Osteoblast (primary cell): ENCODE data around the gene MCRIP1. TPM values are rescaled to one million over a fixed set of nuclear protein-coding genes. Genes with fewer than 3 reads are reported as not detected.

ENCODE experiments used
- DNase-seq: peaks from one replicate; pipeline ENCODE4 v3.0.0; 2011; ENCODE audit warnings: low spot score, mixed read lengths; ENCODE audit not compliant: insufficient read length; ENCODE audit errors: missing footprints
- H2AFZ ChIP-seq: 2 replicates; pipeline ENCODE4 v1.6.0; 2011; ENCODE audit warnings: mild to moderate bottlenecking, low read length
- H3K27ac ChIP-seq: 2 replicates; pipeline ENCODE4 v1.5.1; 2011; ENCODE audit warnings: mild to moderate bottlenecking, low read depth, low read length, moderate library complexity
- H3K27me3 ChIP-seq: 2 replicates; pipeline ENCODE4 v1.6.0; 2012; ENCODE audit warnings: mild to moderate bottlenecking, control low read depth, inconsistent platforms, low read length, moderate library complexity; ENCODE audit not compliant: insufficient read depth
- H3K36me3 ChIP-seq: 2 replicates; pipeline ENCODE4 v1.5.1; 2011; ENCODE audit warnings: mild to moderate bottlenecking, low read length, control low read depth, moderate library complexity; ENCODE audit not compliant: insufficient read depth
- H3K4me1 ChIP-seq: 2 replicates; pipeline ENCODE4 v1.5.1; 2011; ENCODE audit warnings: mild to moderate bottlenecking, low read length, control low read depth, moderate library complexity; ENCODE audit not compliant: insufficient read depth
- H3K4me2 ChIP-seq: 2 replicates; pipeline ENCODE4 v1.6.0; 2011; ENCODE audit warnings: mild to moderate bottlenecking, low read length; ENCODE audit not compliant: insufficient read depth
- H3K4me3 ChIP-seq: fragments of 200-600 bp; sonication (generic); 3 replicates; pipeline ENCODE4 v1.5.1; 2012; ENCODE audit warnings: mild to moderate bottlenecking, low read length, inconsistent platforms; ENCODE audit not compliant: insufficient read depth
- H3K79me2 ChIP-seq: 2 replicates; pipeline ENCODE4 v1.6.0; 2012; ENCODE audit warnings: mild to moderate bottlenecking, low read length, control low read depth, inconsistent platforms; ENCODE audit not compliant: insufficient read depth
- H3K9me3 ChIP-seq: 2 replicates; pipeline ENCODE4 v1.5.1; 2011; ENCODE audit warnings: low read depth, low read length, control low read depth
- H4K20me1 ChIP-seq: 2 replicates; pipeline ENCODE4 v1.6.0; 2012; ENCODE audit warnings: mild to moderate bottlenecking, low read length, control low read depth; ENCODE audit not compliant: insufficient read depth
- total RNA-seq: library from RNA; depleted of rRNA; stranded (reverse); fragments of >200 nt; gene quantifications from 2 replicates; pipeline ENCODE4 v1.2.3, GENCODE V29; 2012
- TF ChIP-seq, protein P1 (sequence below): IDR thresholded peaks from 2 replicates; pipeline ENCODE4 v1.5.1; 2011; ENCODE audit warnings: mild to moderate bottlenecking, low read depth, low read length, moderate library complexity; ENCODE audit errors: extremely low read depth

MCRIP1 gene
- total RNA-seq, 1 donor: 163 TPM

DNA sequence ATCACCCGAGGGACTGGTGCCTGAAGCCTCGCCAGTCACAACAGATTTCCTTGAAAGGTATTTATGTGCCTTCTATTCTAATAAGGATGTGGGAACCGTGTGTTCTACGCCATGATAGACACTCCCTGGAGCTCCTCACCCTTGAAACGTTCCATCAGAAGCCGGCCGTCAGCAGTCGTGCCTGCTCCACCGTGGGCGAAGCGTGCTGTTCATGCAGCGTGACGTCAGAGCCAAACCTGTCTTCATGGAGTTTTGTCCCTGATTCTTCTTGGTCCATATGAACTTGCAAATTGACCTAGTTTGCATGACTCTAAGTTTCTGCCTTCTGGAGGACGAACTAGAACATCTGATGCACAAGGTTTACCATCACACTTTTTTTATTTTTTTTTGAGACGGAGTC lies 6.2 kb upstream of the MCRIP1 start:
- no peaks in the 10 kb centered on the region for H3K27me3 ChIP-seq
- no peaks in the 10 kb centered on the region for H3K79me2 ChIP-seq
- DNase-seq: no peak
- TF ChIP-seq, protein P1, sequence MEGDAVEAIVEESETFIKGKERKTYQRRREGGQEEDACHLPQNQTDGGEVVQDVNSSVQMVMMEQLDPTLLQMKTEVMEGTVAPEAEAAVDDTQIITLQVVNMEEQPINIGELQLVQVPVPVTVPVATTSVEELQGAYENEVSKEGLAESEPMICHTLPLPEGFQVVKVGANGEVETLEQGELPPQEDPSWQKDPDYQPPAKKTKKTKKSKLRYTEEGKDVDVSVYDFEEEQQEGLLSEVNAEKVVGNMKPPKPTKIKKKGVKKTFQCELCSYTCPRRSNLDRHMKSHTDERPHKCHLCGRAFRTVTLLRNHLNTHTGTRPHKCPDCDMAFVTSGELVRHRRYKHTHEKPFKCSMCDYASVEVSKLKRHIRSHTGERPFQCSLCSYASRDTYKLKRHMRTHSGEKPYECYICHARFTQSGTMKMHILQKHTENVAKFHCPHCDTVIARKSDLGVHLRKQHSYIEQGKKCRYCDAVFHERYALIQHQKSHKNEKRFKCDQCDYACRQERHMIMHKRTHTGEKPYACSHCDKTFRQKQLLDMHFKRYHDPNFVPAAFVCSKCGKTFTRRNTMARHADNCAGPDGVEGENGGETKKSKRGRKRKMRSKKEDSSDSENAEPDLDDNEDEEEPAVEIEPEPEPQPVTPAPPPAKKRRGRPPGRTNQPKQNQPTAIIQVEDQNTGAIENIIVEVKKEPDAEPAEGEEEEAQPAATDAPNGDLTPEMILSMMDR: no peak
- H2AFZ ChIP-seq: no peak overlapping the region
- no peak overlapping the region for H3K27ac ChIP-seq
- no peak overlapping the region for H3K4me2 ChIP-seq
- H4K20me1 ChIP-seq: peaks cover 15% of the 10 kb centered on the region
- H3K4me3 ChIP-seq: no peak overlapping the region
- H3K36me3 ChIP-seq: peaks cover 22% of the 10 kb centered on the region
- H3K9me3 ChIP-seq: no peaks in the 10 kb centered on the region
- no peaks in the 10 kb centered on the region for H3K4me1 ChIP-seq

DNA sequence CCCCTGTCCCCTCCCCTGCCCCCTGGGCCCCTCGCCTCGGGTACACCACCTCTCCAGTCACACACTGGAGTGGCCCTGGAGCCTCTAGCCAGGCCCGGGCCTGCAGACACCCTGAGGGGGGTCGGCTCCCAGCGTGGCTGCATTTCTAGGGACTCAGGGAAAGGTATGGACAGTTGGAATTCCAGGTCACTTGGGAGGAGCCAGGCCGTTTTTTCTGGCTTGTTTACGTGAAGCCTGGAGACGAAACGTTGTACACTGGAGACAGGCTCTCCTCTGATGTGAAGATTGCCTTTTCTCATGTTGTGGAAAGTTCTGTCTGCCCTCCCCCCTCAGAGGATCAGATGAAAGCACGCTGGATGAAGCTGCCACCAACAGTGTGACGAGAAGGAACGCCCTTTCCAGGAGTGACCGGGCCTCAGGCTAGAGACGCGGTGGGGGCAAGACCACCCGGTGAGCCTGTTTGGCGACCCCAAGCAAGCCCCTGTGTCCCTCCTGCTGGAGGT lies 5.7 kb upstream of the MCRIP1 start:
- H3K27ac ChIP-seq: no peak overlapping the region
- H3K79me2 ChIP-seq: peaks cover under 1% of the 10 kb centered on the region
- no peaks in the 10 kb centered on the region for H3K27me3 ChIP-seq
- no peak overlapping the region for H3K4me2 ChIP-seq
- TF ChIP-seq, protein P1: no peak
- peaks cover 3% of the 10 kb centered on the region for H3K4me1 ChIP-seq
- no peak overlapping the region for H3K4me3 ChIP-seq
- no peaks in the 10 kb centered on the region for H3K9me3 ChIP-seq
- H2AFZ ChIP-seq: no peak overlapping the region
- H3K36me3 ChIP-seq: peaks cover 17% of the 10 kb centered on the region
- peaks cover 12% of the 10 kb centered on the region for H4K20me1 ChIP-seq
- DNase-seq: no peak

DNA sequence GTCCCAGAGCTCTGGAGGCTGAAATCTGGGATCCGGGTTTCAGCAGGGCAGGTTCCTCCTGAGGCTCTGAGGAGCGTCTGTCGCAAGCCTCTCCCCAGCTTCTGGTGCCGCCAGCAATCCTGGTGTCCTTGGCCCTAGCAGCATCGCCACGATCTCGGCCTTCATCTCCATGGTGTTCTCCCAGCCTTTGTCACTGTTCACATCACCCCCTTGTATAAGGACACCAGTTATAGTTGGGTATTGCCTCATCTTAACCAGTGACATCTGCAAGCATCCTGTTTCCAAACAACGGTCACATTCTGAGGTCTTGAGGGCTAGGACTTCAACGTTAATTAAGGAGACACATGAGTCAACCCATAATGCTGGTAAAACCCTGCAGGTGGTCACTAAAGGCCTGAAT lies 4.5 kb upstream of the MCRIP1 start:
- Histone ChIP-seq H4K20me1 (peaks cover 3% of the 10 kb centered on the region), H3K27me3 (no peaks in the 10 kb centered on the region), H3K4me1 (peaks cover 8% of the 10 kb centered on the region), H3K9me3 (no peaks in the 10 kb centered on the region), H3K4me2 (no peak overlapping the region), H3K36me3 (peaks cover 6% of the 10 kb centered on the region), H3K27ac (no peak overlapping the region), H3K4me3 (no peak overlapping the region), H3K79me2 (peaks cover 8% of the 10 kb centered on the region), H2AFZ (no peak overlapping the region)
- DNase-seq: no peak
- TF ChIP-seq, protein P1: no peak

DNA sequence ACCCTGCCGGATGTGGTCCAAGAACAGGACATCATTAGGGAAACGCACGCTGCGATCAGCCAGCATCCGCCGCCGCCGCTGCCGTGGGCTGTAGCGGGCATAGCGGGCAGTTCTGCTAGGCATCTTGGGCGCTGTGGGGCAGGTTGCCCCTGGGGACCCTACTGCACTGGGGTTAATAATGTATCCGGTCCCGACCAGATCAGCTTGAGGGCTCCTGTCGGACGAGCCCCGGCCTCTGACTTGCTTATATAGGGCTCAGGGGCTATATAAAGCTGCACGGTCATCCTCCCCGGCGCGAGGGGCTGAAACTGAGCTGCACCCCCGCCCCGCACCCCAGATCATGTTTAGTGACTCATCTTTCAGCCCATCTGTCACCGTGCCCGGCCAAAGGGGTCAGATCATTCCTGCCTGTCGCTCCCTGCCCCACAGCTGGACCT lies 1.8 kb upstream of the MCRIP1 start, which contains the start of gene PPP1R27:
PPP1R27 (minus strand) TSS at position 220 of the 437 bp plus-strand sequence; CDS start at position 123, 97 bp downstream.
- DNase-seq: no peak
- H3K36me3 ChIP-seq: no peaks in the 10 kb centered on the region
- no peaks in the 10 kb centered on the region for H3K27me3 ChIP-seq
- H3K4me1 ChIP-seq: peaks cover 21% of the 10 kb centered on the region
- H3K9me3 ChIP-seq: no peaks in the 10 kb centered on the region
- H4K20me1 ChIP-seq: peaks cover 10% of the 10 kb centered on the region
- H3K4me2 ChIP-seq: peak within 1 kb of the TSS; percentile 83
- peak within 1 kb of the TSS; percentile 78 for H3K27ac ChIP-seq
- TF ChIP-seq, protein P1: no peak
- peak within 1 kb of the TSS; percentile 84 for H3K4me3 ChIP-seq
- peaks cover 33% of the 10 kb centered on the region for H3K79me2 ChIP-seq
- peak within 1 kb of the TSS; percentile 65 for H2AFZ ChIP-seq
